Endothelial cell (in vitro differentiated cells): ENCODE results near the gene KANK4. TPM values are rescaled to one million over a fixed set of nuclear protein-coding genes. Genes with fewer than 3 reads are reported as not detected.
A peak's percentile ranks its signal among the peaks of the same experiment; 100 is the strongest.

Experiments
- DNase-seq: peaks from one replicate; pipeline ENCODE4 v3.0.0; 2021; ENCODE audit warnings: low spot score
- H3K27ac Mint-ChIP-seq: one replicate; pipeline ENCODE4 v1.8.0; 2021; ENCODE audit warnings: mixed read lengths, inconsistent platforms; ENCODE audit not compliant: unreplicated experiment
- H3K27me3 Mint-ChIP-seq: one replicate; pipeline ENCODE4 v1.8.0; 2021; ENCODE audit warnings: mild to moderate bottlenecking, moderate library complexity, mixed read lengths, inconsistent platforms; ENCODE audit not compliant: unreplicated experiment
- H3K36me3 Mint-ChIP-seq: one replicate; pipeline ENCODE4 v1.8.0; 2021; ENCODE audit warnings: mild to moderate bottlenecking, low read depth, mixed read lengths, inconsistent platforms; ENCODE audit not compliant: unreplicated experiment
- H3K4me1 Mint-ChIP-seq: one replicate; pipeline ENCODE4 v1.8.0; 2021; ENCODE audit warnings: mild to moderate bottlenecking, mixed read lengths, inconsistent platforms; ENCODE audit not compliant: unreplicated experiment
- H3K4me3 Mint-ChIP-seq: one replicate; pipeline ENCODE4 v1.8.0; 2021; ENCODE audit warnings: mild to moderate bottlenecking, mixed read lengths, inconsistent platforms; ENCODE audit not compliant: unreplicated experiment
- H3K9me3 Mint-ChIP-seq: one replicate; pipeline ENCODE4 v1.8.0; 2021; ENCODE audit warnings: mixed read lengths, inconsistent platforms; ENCODE audit not compliant: unreplicated experiment
- CTCF ChIP-seq: fragments of 200-600 bp; sonication (generic); IDR thresholded peaks from one replicate; pipeline ENCODE4 v1.5.0; 2021; ENCODE audit warnings: antibody characterized with exemption; ENCODE audit not compliant: unreplicated experiment
- long read RNA-seq: library from polyadenylated mRNA; unstranded; transcript quantifications from one replicate; pipeline ENCODE4 v2.0.0, GENCODE V29; 2020; ENCODE audit not compliant: unreplicated experiment
- total RNA-seq: library from RNA; stranded (reverse); fragmentation: NEBNext Ultra II Directional; extraction: Animal tissue kit (Norgen Biotek cat#: 25700); gene quantifications from one replicate; pipeline ENCODE4 v1.2.1, GENCODE V29; 2021; ENCODE audit not compliant: unreplicated experiment

The KANK4 gene
- 1.4 TPM for total RNA-seq
- long read RNA-seq, partial matches to known transcripts = 0 of 1 reads
- long read RNA-seq, other reads (novel, unspliced or antisense) = 0 of 1 reads

GRCh38 chr1:62318756-62319544 is at the start of gene KANK4:
TSS of gene KANK4 (minus strand) at chr1:62319434. CDS start at chr1:62281564, 37,870 bp downstream.
- no peaks in the 10 kb centered on the region for H3K9me3 Mint-ChIP-seq
- H3K4me1 Mint-ChIP-seq = no peaks in the 10 kb centered on the region
- no peak within 1 kb of the TSS for H3K27ac Mint-ChIP-seq
- no peak for TF ChIP-seq CTCF
- peaks cover 11% of the 10 kb centered on the region for H3K27me3 Mint-ChIP-seq
- peak; percentile 21 for DNase-seq
- peak within 1 kb of the TSS; percentile 78 for H3K4me3 Mint-ChIP-seq
- no peaks in the 10 kb centered on the region for H3K36me3 Mint-ChIP-seq

- peaks cover 3% of the 10 kb centered on the region for H3K27me3 Mint-ChIP-seq
- H3K4me1 Mint-ChIP-seq = no peaks in the 10 kb centered on the region
- DNase-seq = no peak
- peaks cover 3% of the 10 kb centered on the region for H3K36me3 Mint-ChIP-seq
- no peak overlapping the region for H3K27ac Mint-ChIP-seq
- H3K9me3 Mint-ChIP-seq = no peaks in the 10 kb centered on the region
- no peak overlapping the region for H3K4me3 Mint-ChIP-seq
- no peak for TF ChIP-seq CTCF
Observed at GRCh38 chr1:62368989-62369388, 49.8 kb upstream of the KANK4 start.

GRCh38 chr1:62367005-62367557 is 47.8 kb upstream of the KANK4 start:
- H3K4me3 Mint-ChIP-seq = no peak overlapping the region
- H3K36me3 Mint-ChIP-seq = peaks cover 3% of the 10 kb centered on the region
- H3K27me3 Mint-ChIP-seq = peaks cover 3% of the 10 kb centered on the region
- H3K4me1 Mint-ChIP-seq = no peaks in the 10 kb centered on the region
- H3K27ac Mint-ChIP-seq = no peak overlapping the region
- TF ChIP-seq CTCF = no peak
- DNase-seq = no peak
- H3K9me3 Mint-ChIP-seq = no peaks in the 10 kb centered on the region

- Mint-ChIP-seq H3K27ac (no peak overlapping the region), H3K4me1 (no peaks in the 10 kb centered on the region), H3K4me3 (no peak overlapping the region), H3K9me3 (no peaks in the 10 kb centered on the region), H3K27me3 (peaks cover 1% of the 10 kb centered on the region), H3K36me3 (peaks cover 3% of the 10 kb centered on the region)
- no peak for TF ChIP-seq CTCF
- DNase-seq = no peak
Observed at GRCh38 chr1:62364721-62365120, 45.5 kb upstream of the KANK4 start.

GRCh38 chr1:62362926-62363325 is 43.7 kb upstream of the KANK4 start:
- Mint-ChIP-seq H3K36me3 (peaks cover 3% of the 10 kb centered on the region), H3K4me1 (no peaks in the 10 kb centered on the region), H3K27me3 (peaks cover 1% of the 10 kb centered on the region), H3K9me3 (no peaks in the 10 kb centered on the region), H3K4me3 (no peak overlapping the region), H3K27ac (no peak overlapping the region)
- DNase-seq = no peak
- no peak for TF ChIP-seq CTCF
